GM12878 (cell line): ENCODE data around the gene SIAH2. TPM values are rescaled to one million over a fixed set of nuclear protein-coding genes. Genes with fewer than 3 reads are reported as not detected.
A peak's percentile ranks its signal among the peaks of the same experiment; 100 is the strongest.

Experiments used
- ATAC-seq: fragments of 200-7000 bp; cut with Tn5 transposase; 3 replicates; pipeline ENCODE4 v1.9.1; 2020; ENCODE audit warnings: mild to moderate bottlenecking, moderate library complexity
- BruUV-seq: library from RNA; stranded (reverse); fragments of 400-500 nt; replicated peaks from 2 replicates; lab custom pipeline; 2021; lab: Mats Ljungman, UMichigan
- CTCF ChIA-PET: fragments of 300-600 bp; sonication (Branson Sonifier 250); formaldehyde crosslinking; extraction: SDS; loops from one replicate; lab custom pipeline; 2021; ENCODE audit warnings: inconsistent platforms; lab: Yijun Ruan, JAX
- POLR2A ChIA-PET: fragments of 350-600 bp; formaldehyde crosslinking; extraction: SDS; loops from one replicate; lab custom pipeline; 2021; ENCODE audit warnings: inconsistent platforms; lab: Charles Lee
- RAD21 ChIA-PET: fragments of 300-600 bp; sonication (Branson Sonifier 250); formaldehyde crosslinking; loops from one replicate; lab custom pipeline; 2023; ENCODE audit warnings: antibody characterized with exemption; ENCODE audit not compliant: unreplicated experiment; lab: Charles Lee
- SMC1A ChIA-PET: fragments of 300-600 bp; sonication (Branson Sonifier 250); formaldehyde crosslinking; loops from one replicate; lab custom pipeline; 2023; ENCODE audit not compliant: unreplicated experiment, uncharacterized antibody; lab: Charles Lee
- DNase-seq: peaks from one replicate; pipeline ENCODE4 v3.0.0-alpha.2; 2011; ENCODE audit warnings: low read depth, low spot score
- FAIRE-seq: peaks from 3 replicates; lab custom pipeline; 2011; peaks lifted over from hg19 to GRCh38; lab: Jason Lieb, UNC
- H2AFZ ChIP-seq: 2 replicates; pipeline ENCODE4 v1.6.0; 2011; ENCODE audit warnings: low read depth, low read length, control low read depth; ENCODE audit not compliant: control insufficient read depth
- H3K27ac ChIP-seq: 2 replicates; pipeline ENCODE4 v1.5.1; 2011; ENCODE audit warnings: control low read depth; ENCODE audit not compliant: control insufficient read depth, insufficient read depth
- H3K27me3 ChIP-seq, 2 experiments: replicated peaks in 1 of 2; 2 replicates each; pipeline versions ENCODE4 v1.6.0 to v1.6.1; 2011; ENCODE audit warnings: low read length in 1 of 2; ENCODE audit not compliant: control insufficient read depth in 2 of 2, insufficient read depth in 2 of 2
- H3K36me3 ChIP-seq, 2 experiments: 2 replicates each; pipeline ENCODE4 v1.5.1; 2011; ENCODE audit warnings: low read length in 1 of 2; ENCODE audit not compliant: control insufficient read depth in 2 of 2, insufficient read depth in 2 of 2
- H3K4me1 ChIP-seq: 2 replicates; pipeline ENCODE4 v1.6.1; 2011; ENCODE audit warnings: mild to moderate bottlenecking, low read length, moderate library complexity, mixed read lengths; ENCODE audit not compliant: control insufficient read depth, insufficient read depth
- H3K4me2 ChIP-seq: 2 replicates; pipeline ENCODE4 v1.6.0; 2011; ENCODE audit warnings: control low read depth; ENCODE audit not compliant: control insufficient read depth, insufficient read depth
- H3K4me3 ChIP-seq: fragments of 200-600 bp; sonication (generic); 2 replicates; pipeline ENCODE4 v1.5.1; 2016
- H3K79me2 ChIP-seq: 2 replicates; pipeline ENCODE4 v1.6.0; 2011; ENCODE audit warnings: low read length; ENCODE audit not compliant: control insufficient read depth, insufficient read depth
- H3K9ac ChIP-seq: 2 replicates; pipeline ENCODE4 v1.8.0; 2011; ENCODE audit warnings: low read length, control low read depth, mixed read lengths; ENCODE audit not compliant: control insufficient read depth, insufficient read depth
- H3K9me3 ChIP-seq: replicated peaks from 3 replicates; pipeline ENCODE4 v1.5.1; 2011; ENCODE audit warnings: mild to moderate bottlenecking, low read length; ENCODE audit not compliant: control insufficient read depth, insufficient read depth
- H4K20me1 ChIP-seq: 2 replicates; pipeline ENCODE4 v1.6.0; 2011; ENCODE audit not compliant: control insufficient read depth, insufficient read depth
- CHD1 ChIP-seq: IDR thresholded peaks from 2 replicates; pipeline ENCODE4 v1.6.1; 2012; ENCODE audit warnings: low read depth, low read length, improper control_type of control experiment
- ESRRA ChIP-seq: IDR thresholded peaks from 2 replicates; pipeline ENCODE4 v1.6.1; 2012; ENCODE audit warnings: mild to moderate bottlenecking, low read length, improper control_type of control experiment
- NFXL1 ChIP-seq: fragments of 450-650 bp; IDR thresholded peaks from 2 replicates; pipeline ENCODE4 v1.6.1; 2017; ENCODE audit warnings: antibody characterized with exemption, mild to moderate bottlenecking, borderline replicate concordance
- NR2C2 ChIP-seq: IDR thresholded peaks from 2 replicates; pipeline ENCODE4 v1.6.1; 2011; ENCODE audit warnings: borderline replicate concordance, low read depth; ENCODE audit not compliant: control insufficient read depth, insufficient read length
- NR2F1 ChIP-seq: fragments of 450-650 bp; conservative IDR thresholded peaks from 2 replicates; pipeline ENCODE4 v1.6.1; 2017; ENCODE audit warnings: mild to moderate bottlenecking
- SREBF2 ChIP-seq: IDR thresholded peaks from 2 replicates; pipeline ENCODE4 v1.6.1; 2012; ENCODE audit warnings: mild to moderate bottlenecking, low read length
- STAT1 ChIP-seq: fragments of 450-650 bp; conservative IDR thresholded peaks from 2 replicates; pipeline ENCODE4 v1.6.1; 2014; ENCODE audit warnings: antibody characterized with exemption, mild to moderate bottlenecking
- TCF7 ChIP-seq: IDR thresholded peaks from 2 replicates; pipeline ENCODE4 v1.6.1; 2014; ENCODE audit warnings: antibody characterized with exemption, borderline replicate concordance
- WGBS: methylation state at CpG from one replicate; pipeline ENCODE4 v1.1.6; 2016; ENCODE audit warnings: low lambda C conversion rate; ENCODE audit not compliant: insufficient replicate concordance, insufficient coverage; ENCODE audit errors: missing lambda C conversion rate; 5-methylcytosine and 5-hydroxymethylcytosine counted together
- in situ Hi-C: fragments of 300-500 bp; cut with MboI; formaldehyde crosslinking; loops from 9 replicates; pipeline ENCODE4 v1.14.3; 2018; ENCODE audit warnings: mixed read lengths
- intact Hi-C: fragments of 100-400 bp; cut with micrococcal nuclease; formaldehyde crosslinking; loops from one replicate; pipeline ENCODE4 v1.14.2; 2022; ENCODE audit not compliant: unreplicated experiment
- polyA plus RNA-seq, 11 experiments: library from polyadenylated mRNA; depleted of rRNA in 4 of 11; unstranded in 6 of 11; stranded (reverse) in 5 of 11; fragments of >200 nt; fragmentation: Nextera tagmentation in 4 of 11; fragmentation: Illumina TruSeq in 1 of 11; extraction: Ambion mirVana in 4 of 11; extraction: Trizol in 1 of 11; gene quantifications; 1 replicate in 1 of 11; 2 replicates in 10 of 11; pipeline versions ENCODE4 v1.2.1 to v1.2.3, GENCODE V29; 2011 to 2016; ENCODE audit warnings: inconsistent platforms in 2 of 11, missing spikeins in 2 of 11, low read depth in 1 of 11
- total RNA-seq, 4 experiments: library from RNA; depleted of rRNA in 3 of 4; stranded (reverse); fragments of >200 nt in 3 of 4; fragmentation: Illumina TruSeq in 1 of 4; extraction: Trizol in 1 of 4; gene quantifications; 2 replicates each; pipeline versions ENCODE4 v1.2.1 to v1.2.3, GENCODE V29; 2013 to 2021
- TF ChIP-seq, protein P1 (sequence below): fragments of 450-650 bp; IDR thresholded peaks from 2 replicates; pipeline ENCODE4 v1.6.1; 2016; ENCODE audit warnings: mild to moderate bottlenecking

The SIAH2 gene
- total and polyA plus RNA-seq, 10 of the 15 experiments (the other 5 are each of a cell fraction or from before 2014, with no cell fraction given): 3.3 to 51.5 (median 29.7) TPM

DNA sequence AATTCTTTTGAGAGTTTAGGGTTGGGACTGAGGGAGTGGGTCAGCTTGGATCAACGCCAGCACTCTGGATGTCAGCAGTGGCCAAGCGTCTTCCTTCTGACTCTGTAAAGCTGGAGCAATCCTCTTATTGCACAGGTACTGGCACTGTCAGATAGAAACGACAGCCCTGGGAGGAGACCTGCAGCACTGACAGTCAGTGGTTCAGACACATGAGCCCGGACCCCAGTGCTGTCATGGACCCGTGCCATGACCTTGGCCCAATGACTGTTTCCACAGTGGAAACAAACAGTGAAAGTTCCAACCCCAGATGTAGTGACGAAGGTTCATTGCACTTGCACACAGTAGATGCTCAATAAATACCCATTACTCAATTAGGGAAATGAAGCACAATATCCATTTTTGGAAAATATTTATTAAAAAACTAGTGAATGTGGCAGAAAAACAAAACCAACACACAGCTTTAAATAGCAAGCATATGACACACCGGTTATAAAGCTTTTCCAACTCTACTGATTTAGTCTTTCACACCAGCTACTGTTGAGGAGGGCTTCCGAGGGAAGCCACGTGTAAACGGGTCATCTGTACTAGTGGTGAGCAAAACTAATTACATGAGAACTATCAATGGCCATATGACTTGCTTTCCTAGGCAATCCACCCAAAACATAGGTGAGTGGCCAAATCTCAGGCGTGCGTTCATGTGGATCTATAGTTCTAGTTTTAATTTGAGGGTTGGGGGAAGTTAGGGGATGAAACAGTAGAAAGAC is 22.1 kb downstream of the SIAH2 start:
- no peak for FAIRE-seq
- no peak overlapping the region for H3K4me3 ChIP-seq
- peaks cover 2 to 8% of the 10 kb centered on the region in 2 experiments for H3K36me3 ChIP-seq
- ATAC-seq: no peak
- CTCF ChIA-PET: interaction anchor here (0.7 to 1.8 kb wide), 3 partner anchors 23 to 47 kb away, joined by 3 to 6 read pairs (median 5); no protein-coding TSS in a partner anchor
- H2AFZ ChIP-seq: no peak overlapping the region
- no peak for TF ChIP-seq STAT1
- TF ChIP-seq CHD1: no peak
- no peak for TF ChIP-seq NR2F1
- no peak for TF ChIP-seq NFXL1
- TF ChIP-seq SREBF2: no peak
- TF ChIP-seq TCF7: 0 out of 2 replicates have a peak, but pooled peaks have one; percentile 17
- TF ChIP-seq, protein P1, sequence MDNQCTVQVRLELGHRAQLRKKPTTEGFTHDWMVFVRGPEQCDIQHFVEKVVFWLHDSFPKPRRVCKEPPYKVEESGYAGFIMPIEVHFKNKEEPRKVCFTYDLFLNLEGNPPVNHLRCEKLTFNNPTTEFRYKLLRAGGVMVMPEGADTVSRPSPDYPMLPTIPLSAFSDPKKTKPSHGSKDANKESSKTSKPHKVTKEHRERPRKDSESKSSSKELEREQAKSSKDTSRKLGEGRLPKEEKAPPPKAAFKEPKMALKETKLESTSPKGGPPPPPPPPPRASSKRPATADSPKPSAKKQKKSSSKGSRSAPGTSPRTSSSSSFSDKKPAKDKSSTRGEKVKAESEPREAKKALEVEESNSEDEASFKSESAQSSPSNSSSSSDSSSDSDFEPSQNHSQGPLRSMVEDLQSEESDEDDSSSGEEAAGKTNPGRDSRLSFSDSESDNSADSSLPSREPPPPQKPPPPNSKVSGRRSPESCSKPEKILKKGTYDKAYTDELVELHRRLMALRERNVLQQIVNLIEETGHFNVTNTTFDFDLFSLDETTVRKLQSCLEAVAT: no peak
- no peak for TF ChIP-seq ESRRA
- no peak for TF ChIP-seq NR2C2
- TF ChIP-seq, all 136 proteins: peak for 1
- H4K20me1 ChIP-seq: no peaks in the 10 kb centered on the region
- SMC1A ChIA-PET: interaction anchor here (1.0 to 1.8 kb wide), 4 partner anchors 18 to 47 kb away, joined by 3 to 8 read pairs (median 4); no protein-coding TSS in a partner anchor
- 79% methylated on average over 12 of the region's 12 CpGs for WGBS
- peaks cover 48% of the 10 kb centered on the region for H3K4me1 ChIP-seq
- POLR2A ChIA-PET: interaction anchor here (1.0 to 1.8 kb wide), 2 partner anchors 19 to 22 kb away, joined by 8 read pairs; partner anchors contain the start of gene SIAH2
- no peaks in the 10 kb centered on the region for H3K9me3 ChIP-seq
- in situ Hi-C loops: no loop called here
- DNase-seq: no peak
- peak overlapping the region; percentile 64; the same call in 1 of the 2 replicates for H3K27ac ChIP-seq
- RAD21 ChIA-PET: interaction anchor here (0.8 to 1.1 kb wide), 3 partner anchors 23 to 213 kb away, joined by 3 to 4 read pairs (median 3); no protein-coding TSS in a partner anchor
- intact Hi-C loops: no loop called here
- peaks cover 40% of the 10 kb centered on the region for H3K79me2 ChIP-seq
- H3K27me3 ChIP-seq: no peaks in the 10 kb centered on the region
- BruUV-seq: TSS peak; percentile 54
- no peak overlapping the region for H3K9ac ChIP-seq
- H3K4me2 ChIP-seq: peak overlapping the region; percentile 64
